Esophagus squamous epithelium (tissue), 5 donors: Measurements from ENCODE around the gene PNLDC1. TPM values are rescaled to one million over a fixed set of nuclear protein-coding genes. Genes with fewer than 3 reads are reported as not detected.

Experiments
- DNase-seq: peaks from one replicate; lab custom pipeline; 2025; lab: John Stamatoyannopoulos, UW
- H3K27ac ChIP-seq, 4 donors: fragments of 200-600 bp; sonication (generic); one replicate each; pipeline ENCODE4 v1.5.1; 2016 to 2019; ENCODE audit warnings: mild to moderate bottlenecking in 1 of 4
- H3K27me3 ChIP-seq, 4 donors: fragments of 200-600 bp; sonication (generic); 1 replicate in 3 of 4; 2 replicates in 1 of 4; pipeline versions ENCODE4 v1.5.1 to v1.6.0; 2017 to 2021; ENCODE audit warnings: antibody characterized with exemption in 1 of 4
- H3K36me3 ChIP-seq, 3 donors: fragments of 200-600 bp; sonication (generic); one replicate each; pipeline ENCODE4 v1.5.1; 2016 to 2019
- H3K4me1 ChIP-seq, 3 donors: fragments of 200-600 bp; sonication (generic); one replicate each; pipeline ENCODE4 v1.5.1; 2017 to 2019
- H3K4me3 ChIP-seq, 4 donors: fragments of 200-600 bp; sonication (generic); 1 replicate in 3 of 4; 2 replicates in 1 of 4; pipeline ENCODE4 v1.5.1; 2016 to 2019; ENCODE audit warnings: mild to moderate bottlenecking in 2 of 4, moderate library complexity in 1 of 4
- H3K9me3 ChIP-seq, 3 donors: fragments of 200-600 bp; sonication (generic); one replicate each; pipeline ENCODE4 v1.5.1; 2016 to 2019
- POLR2A ChIP-seq, 4 donors: fragments of 450-650 bp; IDR thresholded peaks; one replicate each; pipeline ENCODE4 v1.6.1; 2017; ENCODE audit warnings: antibody characterized with exemption in 4 of 4, mild to moderate bottlenecking in 4 of 4, moderate library complexity in 3 of 4
- WGBS, 2 donors: methylation state at CpG; one replicate each; pipeline ENCODE4 v1.1.5; 2018; 5-methylcytosine and 5-hydroxymethylcytosine counted together
- intact Hi-C: fragments of 100-400 bp; cut with DNase I; formaldehyde crosslinking; loops from one replicate; pipeline ENCODE4 v1.15.0; 2022
- total RNA-seq, 4 donors: library from RNA; depleted of rRNA; stranded (reverse); fragments of >200 nt; gene quantifications; one replicate each; pipeline ENCODE4 v1.1.0, GENCODE V29; 2016
- TF ChIP-seq, protein P1 (sequence below), 6 experiments: fragments of 450-650 bp in 4 of 6; fragments of 200-600 bp in 2 of 6; sonication (generic) in 2 of 6; IDR thresholded peaks; one replicate each; pipeline ENCODE4 v1.5.1; 2016 to 2019; ENCODE audit warnings: antibody characterized with exemption in 6 of 6, mild to moderate bottlenecking in 4 of 6, moderate library complexity in 4 of 6
- donor health status: DM: yes; HTN: yes; CAD: no.

Gene PNLDC1
- total RNA-seq, 4 donors from 2014 or later: not detected

- DNase-seq: no peak
- WGBS, 2 donors: 44 to 46% methylated on average over 3 of the region's 3 CpGs
- Histone ChIP-seq H3K36me3 (peaks cover 8 to 64% (median 21%) of the 10 kb centered on the region in 3 donors), H3K4me3 (peak overlapping the region in 2 of 4 donors; percentile 87 to 90), H3K9me3 (no peaks in the 10 kb centered on the region), H3K27ac (peak overlapping the region in 3 of 4 donors; percentile 92 to 100 (median 99)), H3K27me3 (no peaks in the 10 kb centered on the region), H3K4me1 (peaks cover 14 to 37% (median 21%) of the 10 kb centered on the region in 3 donors)
- intact Hi-C loops: loop anchor here (10.0 kb wide), 1 partner anchor 66 kb away; the partner anchor contains the start of gene SOD2
- no peak for TF ChIP-seq POLR2A (IDR thresholded peaks at IDR 0.05)
- TF ChIP-seq, protein P1, sequence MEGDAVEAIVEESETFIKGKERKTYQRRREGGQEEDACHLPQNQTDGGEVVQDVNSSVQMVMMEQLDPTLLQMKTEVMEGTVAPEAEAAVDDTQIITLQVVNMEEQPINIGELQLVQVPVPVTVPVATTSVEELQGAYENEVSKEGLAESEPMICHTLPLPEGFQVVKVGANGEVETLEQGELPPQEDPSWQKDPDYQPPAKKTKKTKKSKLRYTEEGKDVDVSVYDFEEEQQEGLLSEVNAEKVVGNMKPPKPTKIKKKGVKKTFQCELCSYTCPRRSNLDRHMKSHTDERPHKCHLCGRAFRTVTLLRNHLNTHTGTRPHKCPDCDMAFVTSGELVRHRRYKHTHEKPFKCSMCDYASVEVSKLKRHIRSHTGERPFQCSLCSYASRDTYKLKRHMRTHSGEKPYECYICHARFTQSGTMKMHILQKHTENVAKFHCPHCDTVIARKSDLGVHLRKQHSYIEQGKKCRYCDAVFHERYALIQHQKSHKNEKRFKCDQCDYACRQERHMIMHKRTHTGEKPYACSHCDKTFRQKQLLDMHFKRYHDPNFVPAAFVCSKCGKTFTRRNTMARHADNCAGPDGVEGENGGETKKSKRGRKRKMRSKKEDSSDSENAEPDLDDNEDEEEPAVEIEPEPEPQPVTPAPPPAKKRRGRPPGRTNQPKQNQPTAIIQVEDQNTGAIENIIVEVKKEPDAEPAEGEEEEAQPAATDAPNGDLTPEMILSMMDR (IDR thresholded peaks at IDR 0.05): no peak
These were observed 39.4 kb upstream of the PNLDC1 start for GRCh38 chr6:159760602-159761057.

GRCh38 chr6:159761129-159761872, 38.8 kb upstream of the PNLDC1 start:
- peaks cover 8 to 64% (median 21%) of the 10 kb centered on the region in 3 donors for H3K36me3 ChIP-seq
- no peaks in the 10 kb centered on the region for H3K9me3 ChIP-seq
- no peak for DNase-seq
- peak overlapping the region; percentile 92 to 100 (median 99) for H3K27ac ChIP-seq
- H3K4me1 ChIP-seq: peaks cover 14 to 37% (median 21%) of the 10 kb centered on the region in 3 donors
- 11 to 13% methylated on average over 6 to 18 of the region's 45 CpGs for WGBS, 2 donors
- H3K4me3 ChIP-seq: peak overlapping the region; percentile 86 to 95 (median 88)
- H3K27me3 ChIP-seq: no peaks in the 10 kb centered on the region
- intact Hi-C loops: loop anchor here (10.0 kb wide), 1 partner anchor 66 kb away; the partner anchor contains the start of gene SOD2
- TF ChIP-seq, protein P1 (IDR thresholded peaks at IDR 0.05): no peak
- no peak for TF ChIP-seq POLR2A (IDR thresholded peaks at IDR 0.05)

- WGBS, 2 donors: 0% methylated on average over 9 of the region's 76 CpGs; no CpG with 5 or more reads in 1 of the 2 donors
- H3K9me3 ChIP-seq: no peaks in the 10 kb centered on the region
- peak; percentile 73 for DNase-seq
- H3K4me1 ChIP-seq: peaks cover 14 to 37% (median 21%) of the 10 kb centered on the region in 3 donors
- H3K27me3 ChIP-seq: no peaks in the 10 kb centered on the region
- H3K36me3 ChIP-seq: peaks cover 8 to 64% (median 16%) of the 10 kb centered on the region in 3 donors
- H3K27ac ChIP-seq: peak within 1 kb of the TSS; percentile 92 to 100 (median 99)
- TF ChIP-seq, protein P1 (IDR thresholded peaks at IDR 0.05): peak in 1 of 6 experiments; percentile 9
- TF ChIP-seq POLR2A (IDR thresholded peaks at IDR 0.05): peak in 1 of 4 donors; percentile 70
- H3K4me3 ChIP-seq: peak within 1 kb of the TSS; percentile 86 to 95 (median 88)
- intact Hi-C loops: loop anchor here (10.0 kb wide), 1 partner anchor 67 kb away; the partner anchor contains the start of gene SOD2
These were observed 38.0 kb upstream of the PNLDC1 start, which contains the start of gene ACAT2 for GRCh38 chr6:159761873-159762680. Gene ACAT2, plus strand, starts transcription at chr6:159762045. Its CDS starts 43 bp downstream, at chr6:159762088.

GRCh38 chr6:159762681-159763293, 37.3 kb upstream of the PNLDC1 start:
- Histone ChIP-seq H3K4me1 (peaks cover 14 to 37% (median 21%) of the 10 kb centered on the region in 3 donors), H3K4me3 (peak overlapping the region; percentile 86 to 95 (median 88)), H3K36me3 (peaks cover 8 to 64% (median 10%) of the 10 kb centered on the region in 3 donors), H3K27me3 (no peaks in the 10 kb centered on the region), H3K27ac (peak overlapping the region; percentile 92 to 100 (median 99)), H3K9me3 (no peaks in the 10 kb centered on the region)
- no peak for DNase-seq
- 10% methylated on average over 8 of the region's 16 CpGs; no CpG with 5 or more reads in 1 of the 2 donors for WGBS, 2 donors
- TF ChIP-seq, protein P1 (IDR thresholded peaks at IDR 0.05): no peak
- no peak for TF ChIP-seq POLR2A (IDR thresholded peaks at IDR 0.05)
- intact Hi-C loops: loop anchor here (10.0 kb wide), 1 partner anchor 68 kb away; the partner anchor contains the start of gene SOD2
